Omental fat pad (tissue), 4 donors: ENCODE data around the gene BMP8A. TPM values are rescaled to one million over a fixed set of nuclear protein-coding genes. Genes with fewer than 3 reads are reported as not detected.
"Not testable (repeated sequence)": the region's sequence is repeated elsewhere in the genome, so short reads cannot be mapped to it uniquely, and the experiment has no call there.

ENCODE experiments used
- ATAC-seq: fragments of 150-250 bp; one replicate; pipeline ENCODE4 v1.9.1; 2016; ENCODE audit warnings: mild to moderate bottlenecking, moderate library complexity; ENCODE audit not compliant: low FRiP score
- DNase-seq: peaks from one replicate; pipeline ENCODE4 v3.0.0-alpha.2; 2019; ENCODE audit warnings: low spot score
- CTCF ChIP-seq, 3 donors: fragments of 450-650 bp; IDR thresholded peaks; one replicate each; pipeline ENCODE4 v1.5.1; 2016 to 2017; ENCODE audit warnings: antibody characterized with exemption in 3 of 3, mild to moderate bottlenecking in 3 of 3, moderate library complexity in 2 of 3
- total RNA-seq, 4 donors: library from RNA; depleted of rRNA; stranded (reverse); fragments of >200 nt; gene quantifications; one replicate each; pipeline ENCODE4 v1.1.0, GENCODE V29; 2016

BMP8A gene
- total RNA-seq, 4 donors from 2014 or later: 2.0 TPM; not detected in 3

DNA sequence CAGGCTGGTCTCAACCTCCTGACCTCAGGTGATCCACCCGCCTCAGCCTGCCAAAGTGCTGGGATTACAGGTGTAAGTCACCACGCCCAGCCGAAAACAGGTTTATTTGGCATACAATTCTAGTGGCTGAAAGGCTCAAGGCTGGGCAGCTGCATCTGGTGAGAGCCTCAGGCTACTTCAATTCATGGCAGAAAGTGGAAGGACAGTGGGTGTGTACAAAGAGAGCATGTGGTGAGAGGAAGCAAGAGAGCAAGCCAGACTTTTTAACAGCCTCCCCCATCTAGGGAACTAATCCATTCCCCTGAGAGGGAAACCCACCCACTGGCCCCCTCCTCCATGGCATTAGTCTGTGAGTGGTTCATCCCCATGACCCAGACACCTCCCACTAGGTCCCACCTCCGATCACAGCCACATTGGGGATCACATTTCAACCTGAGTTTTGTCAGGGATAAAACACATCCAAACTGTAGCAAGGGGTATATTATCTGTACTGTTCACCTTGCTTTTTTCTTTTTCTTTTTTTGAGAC lies 9.5 kb downstream of the BMP8A start:
- DNase-seq (no peak), ATAC-seq (no peak)
- no peak for TF ChIP-seq CTCF (IDR thresholded peaks at IDR 0.05)

GRCh38 chr1:39501666-39502065 lies 10.2 kb downstream of the BMP8A start:
- DNase-seq (no peak), ATAC-seq (no peak)
- no peak for TF ChIP-seq CTCF (IDR thresholded peaks at IDR 0.05)

DNA sequence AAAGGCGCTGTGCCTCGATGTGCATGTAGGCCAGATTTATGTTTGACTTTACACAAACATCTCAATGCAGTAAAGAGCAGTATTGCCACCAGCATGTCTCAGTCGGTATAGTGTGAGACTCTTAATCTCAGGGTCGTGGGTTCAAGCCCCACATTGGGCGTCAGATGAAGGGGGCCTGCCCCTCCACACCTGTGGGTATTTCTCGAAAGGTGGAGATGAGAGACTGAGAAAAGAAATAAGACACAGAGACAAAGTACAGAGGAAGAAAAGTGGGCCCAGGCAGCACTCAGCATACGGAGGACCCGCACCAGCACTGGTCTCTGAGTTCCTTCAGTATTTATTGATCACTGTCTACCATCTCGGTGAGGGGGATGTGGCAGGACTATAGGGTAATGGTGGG lies 13.0 kb downstream of the BMP8A start:
- DNase-seq, ATAC-seq: not testable (repeated sequence)

GRCh38 chr1:39505289-39505688 lies 13.9 kb downstream of the BMP8A start:
- ATAC-seq (no peak), DNase-seq (no peak)
- no peak for TF ChIP-seq CTCF (IDR thresholded peaks at IDR 0.05)

DNA sequence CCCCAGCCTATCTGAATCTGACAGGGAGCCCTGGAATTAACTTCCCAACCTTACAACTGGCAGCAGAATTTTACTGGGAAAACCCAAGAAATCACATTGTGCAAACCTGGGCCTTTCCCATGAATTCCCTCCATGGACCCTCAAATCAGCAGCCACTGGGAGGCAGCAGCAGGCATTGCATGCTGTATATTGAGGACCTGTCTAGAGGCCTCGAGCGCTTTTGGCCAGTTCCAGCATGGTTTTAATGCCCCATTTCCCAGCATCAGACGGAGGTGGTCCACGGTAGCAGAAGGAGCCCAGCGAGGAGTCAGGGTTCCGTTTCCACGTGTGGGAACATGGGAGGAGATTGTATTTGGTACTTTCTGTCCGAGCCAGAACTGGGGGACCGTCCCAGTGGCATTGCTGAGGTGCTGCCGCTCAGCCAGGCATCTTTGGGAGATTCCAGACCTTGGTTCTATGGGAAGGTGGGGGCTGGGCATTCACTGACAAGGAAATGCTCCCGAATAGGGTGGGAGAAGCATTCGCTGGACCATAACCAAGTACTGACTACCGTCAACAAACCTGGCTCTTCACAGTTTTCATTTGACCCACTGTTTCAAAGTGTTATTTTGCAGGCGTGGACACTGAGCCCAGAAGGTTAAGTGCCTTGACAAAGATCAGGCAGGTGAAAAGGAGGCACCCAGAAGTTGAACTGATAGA lies 15.9 kb downstream of the BMP8A start:
- TF ChIP-seq CTCF (IDR thresholded peaks at IDR 0.05): no peak
- ATAC-seq: no peak
- DNase-seq: no peak

DNA sequence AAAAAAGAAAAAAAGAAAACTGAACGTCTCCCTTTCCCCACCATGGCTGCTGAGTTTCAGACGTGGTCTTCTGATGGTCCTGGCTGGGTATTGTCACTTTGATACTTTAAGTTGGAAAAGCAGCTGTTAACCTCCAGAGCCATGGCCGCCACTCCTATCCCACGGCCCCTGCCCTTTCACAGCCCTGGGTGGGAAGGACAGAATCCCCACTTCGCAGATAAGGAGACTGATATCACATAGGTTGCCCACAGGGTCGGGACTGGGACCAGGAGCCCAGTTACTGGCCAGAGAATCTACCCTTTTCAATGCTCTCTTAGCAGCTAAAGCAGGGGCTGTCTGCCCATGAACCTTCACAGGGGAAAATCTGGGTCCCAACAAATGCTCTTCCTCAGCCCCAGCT lies 16.8 kb downstream of the BMP8A start:
- DNase-seq (no peak), ATAC-seq (no peak)
- TF ChIP-seq CTCF (IDR thresholded peaks at IDR 0.05): no peak

GRCh38 chr1:39508857-39509305 lies 17.4 kb downstream of the BMP8A start:
- peak; percentile 28 for ATAC-seq
- TF ChIP-seq CTCF (IDR thresholded peaks at IDR 0.05): no peak
- DNase-seq: no peak
